Coronary artery (tissue), 2 donors: ENCODE results near the gene LEKR1.

ENCODE experiments used
- DNase-seq: peaks from one replicate; pipeline ENCODE4 v3.0.0-alpha.2; 2017; ENCODE audit warnings: low spot score
- H3K27ac ChIP-seq, 2 donors: fragments of 200-600 bp; sonication (generic); one replicate each; pipeline ENCODE4 v1.5.1; 2016 to 2019
- H3K4me3 ChIP-seq: fragments of 200-600 bp; sonication (generic); 2 replicates; pipeline ENCODE4 v1.5.1; 2016; ENCODE audit warnings: mild to moderate bottlenecking, moderate library complexity
- CTCF ChIP-seq: fragments of 200-600 bp; sonication (generic); IDR thresholded peaks from one replicate; pipeline ENCODE4 v1.5.1; 2019; ENCODE audit warnings: antibody characterized with exemption

The LEKR1 gene

GRCh38 chr3:156825795-156826143 lies 384 bp upstream of the LEKR1 start:
- no peak for DNase-seq
- Histone ChIP-seq H3K27ac (peak overlapping the region; percentile 86 to 92), H3K4me3 (peak overlapping the region; percentile 92)
- no peak for TF ChIP-seq CTCF

- H3K4me3 ChIP-seq, result peak overlapping the region; percentile 92
- DNase-seq, result no peak
- H3K27ac ChIP-seq, result peak overlapping the region; percentile 86 to 92
- no peak for TF ChIP-seq CTCF
Measured at GRCh38 chr3:156826896-156827882, 1.0 kb downstream of the LEKR1 start.

GRCh38 chr3:156831006-156831405 lies 4.9 kb downstream of the LEKR1 start:
- no peak for TF ChIP-seq CTCF
- no peak overlapping the region for H3K27ac ChIP-seq
- H3K4me3 ChIP-seq, result no peak overlapping the region
- DNase-seq, result no peak

GRCh38 chr3:156834435-156834834 lies 8.3 kb downstream of the LEKR1 start:
- Histone ChIP-seq H3K4me3 (no peak overlapping the region), H3K27ac (no peak overlapping the region)
- no peak for DNase-seq
- TF ChIP-seq CTCF, result no peak

GRCh38 chr3:156834962-156835535 lies 8.9 kb downstream of the LEKR1 start:
- no peak for DNase-seq
- no peak for TF ChIP-seq CTCF
- Histone ChIP-seq H3K4me3 (no peak overlapping the region), H3K27ac (no peak overlapping the region)

- H3K4me3 ChIP-seq, result no peak overlapping the region
- H3K27ac ChIP-seq, result no peak overlapping the region
- TF ChIP-seq CTCF, result no peak
- DNase-seq, result no peak
Measured at GRCh38 chr3:156836701-156837100, 10.5 kb downstream of the LEKR1 start.

- Histone ChIP-seq H3K27ac (no peak overlapping the region), H3K4me3 (no peak overlapping the region)
- DNase-seq, result no peak
- TF ChIP-seq CTCF, result no peak
Measured at GRCh38 chr3:156837115-156837514, 11.0 kb downstream of the LEKR1 start.
